Measurements from ENCODE around the gene GSE1.

DNA sequence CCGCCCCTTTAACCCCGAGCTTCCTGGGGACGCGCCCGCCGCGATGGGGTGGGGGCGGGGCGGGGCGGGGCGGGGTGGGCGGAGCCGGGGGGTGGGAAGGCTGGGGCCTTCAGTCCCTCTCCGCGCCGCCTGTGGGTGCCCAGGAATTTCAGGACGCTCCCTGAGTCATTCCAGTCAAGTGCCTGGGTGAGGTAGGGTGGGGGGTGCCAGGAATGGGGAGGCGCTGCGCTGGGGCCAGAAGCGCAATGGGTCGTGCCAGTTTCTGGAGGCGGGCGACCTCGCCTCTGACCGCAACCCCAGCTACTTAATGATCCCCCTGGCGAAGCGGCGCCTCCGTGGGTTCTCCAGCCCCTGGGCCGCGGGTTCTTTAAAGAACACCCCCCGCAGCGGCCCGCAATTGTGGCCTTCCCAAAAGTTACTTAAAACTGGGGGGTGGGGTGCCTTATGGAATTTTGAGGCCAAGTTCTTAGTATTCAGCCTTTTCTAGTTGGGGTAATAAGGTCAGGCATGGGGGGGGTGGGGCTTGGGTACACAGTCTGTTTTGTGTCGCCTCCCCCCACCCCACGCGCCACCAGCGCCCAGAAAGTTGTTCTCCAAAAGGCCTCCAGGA lies 826 bp upstream of the GSE1 start:
- TF ChIP-seq EZH2phosphoT487 (IDR thresholded peaks at IDR 0.05; ENCODE audit: borderline replicate concordance, low read length) = no peak; the same call in 1 of the 2 replicates
- TF ChIP-seq, protein P1, sequence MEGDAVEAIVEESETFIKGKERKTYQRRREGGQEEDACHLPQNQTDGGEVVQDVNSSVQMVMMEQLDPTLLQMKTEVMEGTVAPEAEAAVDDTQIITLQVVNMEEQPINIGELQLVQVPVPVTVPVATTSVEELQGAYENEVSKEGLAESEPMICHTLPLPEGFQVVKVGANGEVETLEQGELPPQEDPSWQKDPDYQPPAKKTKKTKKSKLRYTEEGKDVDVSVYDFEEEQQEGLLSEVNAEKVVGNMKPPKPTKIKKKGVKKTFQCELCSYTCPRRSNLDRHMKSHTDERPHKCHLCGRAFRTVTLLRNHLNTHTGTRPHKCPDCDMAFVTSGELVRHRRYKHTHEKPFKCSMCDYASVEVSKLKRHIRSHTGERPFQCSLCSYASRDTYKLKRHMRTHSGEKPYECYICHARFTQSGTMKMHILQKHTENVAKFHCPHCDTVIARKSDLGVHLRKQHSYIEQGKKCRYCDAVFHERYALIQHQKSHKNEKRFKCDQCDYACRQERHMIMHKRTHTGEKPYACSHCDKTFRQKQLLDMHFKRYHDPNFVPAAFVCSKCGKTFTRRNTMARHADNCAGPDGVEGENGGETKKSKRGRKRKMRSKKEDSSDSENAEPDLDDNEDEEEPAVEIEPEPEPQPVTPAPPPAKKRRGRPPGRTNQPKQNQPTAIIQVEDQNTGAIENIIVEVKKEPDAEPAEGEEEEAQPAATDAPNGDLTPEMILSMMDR (conservative IDR thresholded peaks at IDR 0.05; ENCODE audit: low read depth, low read length) = no peak
- TF ChIP-seq EZH2 (IDR thresholded peaks at IDR 0.05; ENCODE audit: low read length, unreplicated experiment) = no peak

Data from PC-3 (cell line).